NB4 (cell line): ENCODE measurements around the gene SKOR2.
A peak's percentile ranks its signal among the peaks of the same experiment; 100 is the strongest.
"Not testable (repeated sequence)": the region's sequence is repeated elsewhere in the genome, so short reads cannot be mapped to it uniquely, and the experiment has no call there.

Experiments used
- DNase-seq: peaks from one replicate; pipeline ENCODE4 v3.0.0; 2010; ENCODE audit warnings: low read depth
- H3K4me3 ChIP-seq: one replicate; pipeline ENCODE4 v1.5.1; 2011; ENCODE audit warnings: mild to moderate bottlenecking, low read depth, low read length, moderate library complexity
- CTCF ChIP-seq: IDR thresholded peaks from one replicate; pipeline ENCODE4 v1.5.1; 2012; ENCODE audit warnings: low read depth, low read length
- MAX ChIP-seq: IDR thresholded peaks from 2 replicates; pipeline ENCODE4 v1.6.1; 2011; ENCODE audit warnings: low read depth, low read length
- MYC ChIP-seq: IDR thresholded peaks from 2 replicates; pipeline ENCODE4 v1.6.1; 2011; ENCODE audit warnings: low read depth, low read length
- POLR2A ChIP-seq: IDR thresholded peaks from 2 replicates; pipeline ENCODE4 v1.6.1; 2011; ENCODE audit warnings: mild to moderate bottlenecking; ENCODE audit not compliant: insufficient read length; ENCODE audit errors: extremely low read depth

SKOR2 gene

GRCh38 chr18:47187721-47188120 lies 63.7 kb downstream of the SKOR2 start:
- no peak overlapping the region for H3K4me3 ChIP-seq
- TF ChIP-seq MAX (no peak), CTCF (no peak), MYC (no peak), POLR2A (no peak)
- no peak for DNase-seq

- H3K4me3 ChIP-seq, result no peak overlapping the region
- peak; percentile 56 for DNase-seq
- TF ChIP-seq MAX (no peak), CTCF (no peak)
These were observed 66.9 kb downstream of the SKOR2 start for GRCh38 chr18:47184419-47185050.

- H3K4me3 ChIP-seq, DNase-seq: not testable (repeated sequence)
These were observed 69.3 kb downstream of the SKOR2 start for GRCh38 chr18:47182156-47182555.

- DNase-seq, result no peak
- TF ChIP-seq POLR2A (no peak), MYC (no peak), CTCF (no peak), MAX (no peak)
- no peak overlapping the region for H3K4me3 ChIP-seq
These were observed 70.7 kb downstream of the SKOR2 start for GRCh38 chr18:47180765-47181164.

- H3K4me3 ChIP-seq, result no peak overlapping the region
- no peak for DNase-seq
- no peak for TF ChIP-seq CTCF
- TF ChIP-seq MAX, result no peak
- no peak for TF ChIP-seq MYC
- no peak for TF ChIP-seq POLR2A
These were observed 71.9 kb downstream of the SKOR2 start for GRCh38 chr18:47179520-47179919.

GRCh38 chr18:47175898-47176575 lies 75.4 kb downstream of the SKOR2 start, which contains the start of gene IER3IP1:
Gene IER3IP1, minus strand, starts transcription at chr18:47176364. Its CDS starts 87 bp downstream, at chr18:47176277.
- peak; percentile 91 for DNase-seq
- peak within 1 kb of the TSS; percentile 94 for H3K4me3 ChIP-seq

More at GRCh38 chr18:47175898-47176575, 75.4 kb downstream of the SKOR2 start, which contains the start of gene IER3IP1:
- TF ChIP-seq MYC (no peak), MAX (peak; percentile 35; the same call in 1 of the 2 replicates), CTCF (no peak), POLR2A (peak; percentile 52)
